Fibroblast of mammary gland (primary cell): Measurements from ENCODE around the gene IDNK.
"Not testable (repeated sequence)": the region's sequence is repeated elsewhere in the genome, so short reads cannot be mapped to it uniquely, and the experiment has no call there.

Experiments used
- DNase-seq: peaks from one replicate; pipeline ENCODE4 v3.0.0-alpha.2; 2010; ENCODE audit warnings: low read depth
- H3K4me3 ChIP-seq: 2 replicates; pipeline ENCODE4 v1.5.1; 2011; ENCODE audit warnings: low read depth, mild to moderate bottlenecking, low read length, moderate library complexity; ENCODE audit not compliant: control insufficient read depth
- TF ChIP-seq, protein P1 (sequence below): conservative IDR thresholded peaks from 2 replicates; pipeline ENCODE4 v1.5.1; 2011; ENCODE audit warnings: low read depth, low read length, inconsistent platforms; ENCODE audit not compliant: control insufficient read depth, insufficient read depth

Gene IDNK

DNA sequence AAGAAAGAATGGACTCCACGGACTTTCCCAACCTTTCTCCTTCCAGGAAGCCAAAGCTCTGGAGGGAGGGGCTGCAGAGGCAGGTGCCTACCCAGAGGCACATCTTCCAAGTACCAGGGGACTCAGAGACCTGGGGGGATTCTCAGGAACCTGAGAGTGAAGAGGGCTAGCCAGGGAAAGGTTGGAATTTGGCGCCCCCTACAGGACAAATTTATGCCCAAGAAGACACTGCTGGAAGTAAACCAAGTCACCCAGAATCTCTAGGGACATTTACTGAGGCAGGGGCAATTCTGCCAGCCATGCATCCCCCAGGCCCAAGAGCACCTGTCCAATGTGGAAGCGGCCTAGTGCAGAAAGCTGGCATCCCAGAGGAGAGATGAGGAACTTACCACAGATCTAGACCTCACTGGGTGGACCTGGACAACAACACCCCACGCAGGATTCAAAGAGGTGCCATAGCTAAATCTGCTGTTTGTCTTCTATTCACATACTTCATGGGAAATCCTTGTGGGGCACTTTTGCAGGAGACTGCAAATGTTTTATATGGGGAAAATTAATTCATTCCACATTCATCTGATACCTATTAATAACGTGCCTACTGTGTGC, 25.9 kb upstream of the IDNK start:
- TF ChIP-seq, protein P1, sequence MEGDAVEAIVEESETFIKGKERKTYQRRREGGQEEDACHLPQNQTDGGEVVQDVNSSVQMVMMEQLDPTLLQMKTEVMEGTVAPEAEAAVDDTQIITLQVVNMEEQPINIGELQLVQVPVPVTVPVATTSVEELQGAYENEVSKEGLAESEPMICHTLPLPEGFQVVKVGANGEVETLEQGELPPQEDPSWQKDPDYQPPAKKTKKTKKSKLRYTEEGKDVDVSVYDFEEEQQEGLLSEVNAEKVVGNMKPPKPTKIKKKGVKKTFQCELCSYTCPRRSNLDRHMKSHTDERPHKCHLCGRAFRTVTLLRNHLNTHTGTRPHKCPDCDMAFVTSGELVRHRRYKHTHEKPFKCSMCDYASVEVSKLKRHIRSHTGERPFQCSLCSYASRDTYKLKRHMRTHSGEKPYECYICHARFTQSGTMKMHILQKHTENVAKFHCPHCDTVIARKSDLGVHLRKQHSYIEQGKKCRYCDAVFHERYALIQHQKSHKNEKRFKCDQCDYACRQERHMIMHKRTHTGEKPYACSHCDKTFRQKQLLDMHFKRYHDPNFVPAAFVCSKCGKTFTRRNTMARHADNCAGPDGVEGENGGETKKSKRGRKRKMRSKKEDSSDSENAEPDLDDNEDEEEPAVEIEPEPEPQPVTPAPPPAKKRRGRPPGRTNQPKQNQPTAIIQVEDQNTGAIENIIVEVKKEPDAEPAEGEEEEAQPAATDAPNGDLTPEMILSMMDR = peak; percentile 64
- no peak overlapping the region for H3K4me3 ChIP-seq
- DNase-seq = peak; percentile 31

GRCh38 chr9:83598487-83598886, 24.5 kb upstream of the IDNK start:
- peak; percentile 77 for DNase-seq
- no peak overlapping the region for H3K4me3 ChIP-seq
- TF ChIP-seq, protein P1 = no peak

DNA sequence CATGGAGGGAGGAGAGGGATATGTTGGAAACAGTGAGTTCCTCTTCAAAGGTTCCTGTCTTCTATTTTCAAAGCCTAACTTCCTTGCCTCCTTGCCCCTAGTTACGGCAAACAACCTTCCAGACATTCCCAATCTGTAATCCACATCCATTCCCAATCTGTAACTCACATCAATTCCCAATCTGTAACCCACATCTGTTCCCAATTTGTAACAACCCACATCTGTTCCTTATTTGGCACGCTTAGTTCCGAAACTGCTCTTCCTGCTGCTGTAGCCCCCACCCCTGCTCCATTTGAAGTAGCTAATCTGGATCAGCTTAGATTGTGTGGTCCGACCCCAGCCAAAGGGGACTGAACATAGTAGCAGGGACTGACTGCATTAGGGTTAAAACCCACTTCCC, 23.9 kb upstream of the IDNK start:
- H3K4me3 ChIP-seq = no peak overlapping the region
- DNase-seq = peak; percentile 64
- TF ChIP-seq, protein P1 = no peak

- no peak for DNase-seq
- TF ChIP-seq, protein P1 = no peak
- H3K4me3 ChIP-seq = no peak overlapping the region
These were observed 21.5 kb upstream of the IDNK start for GRCh38 chr9:83601463-83601862.

DNA sequence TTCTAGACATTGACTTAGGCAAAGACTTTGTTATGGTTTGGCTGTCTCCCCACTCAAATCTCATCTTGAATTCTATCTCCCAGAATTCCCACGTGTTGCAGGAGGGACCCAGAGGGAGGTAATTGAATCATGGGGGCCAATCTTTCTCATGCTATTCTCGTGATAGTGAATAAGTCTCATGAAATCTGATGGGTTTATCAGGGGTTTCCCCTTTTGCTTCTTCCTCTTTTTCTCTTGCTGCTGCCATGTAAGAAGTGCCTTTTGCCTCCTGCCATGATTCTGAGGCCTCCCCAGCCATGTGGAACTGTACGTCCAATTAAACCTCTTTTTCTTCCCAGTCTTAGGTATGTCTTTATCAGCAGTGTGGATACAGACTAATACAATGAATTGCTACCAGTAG, 15.3 kb upstream of the IDNK start:
- not testable (repeated sequence) for DNase-seq, H3K4me3 ChIP-seq

DNA sequence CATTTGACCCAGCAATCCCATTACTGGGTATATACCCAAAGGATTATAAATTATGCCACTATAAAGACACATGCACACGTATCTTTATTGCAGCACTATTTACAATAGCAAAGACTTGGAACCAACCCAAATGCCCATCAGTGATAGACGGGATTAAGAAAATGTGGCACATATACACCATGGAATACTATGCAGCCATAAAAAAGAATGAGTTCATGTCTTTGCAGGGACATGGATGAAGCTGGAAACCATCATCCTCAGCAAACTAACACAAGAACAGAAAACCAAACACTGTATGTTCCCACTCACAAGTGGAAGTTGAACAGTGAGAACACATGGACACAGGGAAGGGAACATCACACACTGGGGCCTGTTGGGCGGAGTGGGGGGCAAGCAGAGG, 9.6 kb upstream of the IDNK start:
- not testable (repeated sequence) for H3K4me3 ChIP-seq, DNase-seq

DNA sequence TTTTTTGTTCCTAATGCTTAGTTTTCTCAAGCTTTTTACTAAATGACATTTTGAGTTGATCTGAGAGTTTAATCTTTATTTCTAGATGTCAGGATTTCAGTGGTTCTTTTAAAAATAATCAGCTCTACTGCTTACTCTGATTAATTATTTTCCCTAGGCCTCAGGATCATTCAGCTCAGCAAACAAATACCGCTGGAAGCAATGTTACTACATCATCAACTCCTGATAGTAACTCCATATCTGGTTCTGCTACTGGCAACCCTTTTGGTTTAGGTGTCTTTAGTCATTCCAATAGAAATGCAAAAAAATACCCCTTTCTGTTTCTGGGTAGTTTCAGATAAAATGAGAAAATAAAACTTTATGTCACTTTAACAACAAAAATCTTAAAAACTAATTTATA, 5.6 kb upstream of the IDNK start:
- H3K4me3 ChIP-seq = no peak overlapping the region
- DNase-seq = no peak
- TF ChIP-seq, protein P1 = no peak
